Urinary bladder (tissue), 4 donors: ENCODE results near the gene SELENOO. TPM values are rescaled to one million over a fixed set of nuclear protein-coding genes. Genes with fewer than 3 reads are reported as not detected.
"Not testable (repeated sequence)": the region's sequence is repeated elsewhere in the genome, so short reads cannot be mapped to it uniquely, and the experiment has no call there.

Source experiments
- DNase-seq: peaks from one replicate; pipeline ENCODE4 v3.0.0-alpha.2; 2015; ENCODE audit errors: extremely low spot score
- H3K27ac ChIP-seq: one replicate; pipeline ENCODE4 v1.5.1; 2013; ENCODE audit warnings: low read depth, mild to moderate bottlenecking, moderate library complexity
- H3K36me3 ChIP-seq: one replicate; pipeline ENCODE4 v1.6.1; 2013; ENCODE audit warnings: mild to moderate bottlenecking, moderate library complexity; ENCODE audit not compliant: insufficient read depth
- H3K4me1 ChIP-seq: one replicate; pipeline ENCODE4 v1.6.1; 2013; ENCODE audit warnings: mild to moderate bottlenecking, moderate library complexity; ENCODE audit not compliant: insufficient read depth
- H3K4me3 ChIP-seq: one replicate; pipeline ENCODE4 v1.5.1; 2013; ENCODE audit warnings: low read depth, low read length
- WGBS: extraction: QIAGEN DNeasy Blood & Tissue Kit; methylation state at CpG from one replicate; pipeline ENCODE4 v1.1.7; 2013; 5-methylcytosine and 5-hydroxymethylcytosine counted together
- polyA plus RNA-seq: library from polyadenylated mRNA; stranded (reverse); fragments of 200-250 nt; gene quantifications from one replicate; pipeline ENCODE4 v1.2.3, GENCODE V29; 2013
- total RNA-seq: library from RNA; depleted of rRNA; stranded (reverse); fragments of >200 nt; gene quantifications from one replicate; pipeline ENCODE4 v1.2.3, GENCODE V29; 2014
- donor health status: healthy with polysubstance abuse.
- donor health status: healthy.

Gene SELENOO
- total and polyA plus RNA-seq, 2 donors: 9.5 to 23.0 TPM

DNA sequence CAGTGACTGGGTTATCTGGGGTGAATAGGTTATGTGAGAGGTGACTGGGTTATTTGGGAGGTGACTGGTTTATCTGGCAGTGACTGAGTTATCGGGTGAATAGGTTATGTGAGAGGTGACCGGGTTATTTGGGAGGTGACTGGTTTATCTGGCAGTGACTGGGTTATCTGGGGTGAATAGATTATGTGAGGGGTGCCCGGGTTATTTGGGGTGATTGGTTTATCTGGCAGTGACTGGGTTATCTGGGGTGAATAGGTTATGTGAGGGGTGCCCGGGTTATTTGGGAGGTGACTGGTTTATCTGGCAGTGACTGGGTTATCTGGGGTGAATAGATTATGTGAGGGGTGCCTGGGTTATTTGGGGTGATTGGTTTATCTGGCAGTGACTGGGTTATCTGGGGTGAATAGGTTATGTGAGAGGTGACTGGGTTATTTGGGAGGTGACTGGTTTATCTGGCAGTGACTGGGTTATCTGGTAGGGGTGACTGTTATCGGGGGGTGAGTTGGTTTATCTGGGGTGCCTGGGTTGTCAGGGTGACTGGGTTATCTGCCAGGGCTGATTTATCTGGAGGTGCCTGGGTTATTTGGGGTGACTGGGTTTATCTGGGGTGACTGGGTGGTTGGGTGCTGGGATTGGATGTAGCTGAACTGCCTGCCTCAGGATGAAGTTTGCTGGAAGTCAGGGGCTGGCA is 32.2 kb upstream of the SELENOO start:
- 77% methylated on average over 5 of the region's 5 CpGs for WGBS
- H3K4me3 ChIP-seq, H3K4me1 ChIP-seq, DNase-seq, H3K36me3 ChIP-seq, H3K27ac ChIP-seq: not testable (repeated sequence)

DNA sequence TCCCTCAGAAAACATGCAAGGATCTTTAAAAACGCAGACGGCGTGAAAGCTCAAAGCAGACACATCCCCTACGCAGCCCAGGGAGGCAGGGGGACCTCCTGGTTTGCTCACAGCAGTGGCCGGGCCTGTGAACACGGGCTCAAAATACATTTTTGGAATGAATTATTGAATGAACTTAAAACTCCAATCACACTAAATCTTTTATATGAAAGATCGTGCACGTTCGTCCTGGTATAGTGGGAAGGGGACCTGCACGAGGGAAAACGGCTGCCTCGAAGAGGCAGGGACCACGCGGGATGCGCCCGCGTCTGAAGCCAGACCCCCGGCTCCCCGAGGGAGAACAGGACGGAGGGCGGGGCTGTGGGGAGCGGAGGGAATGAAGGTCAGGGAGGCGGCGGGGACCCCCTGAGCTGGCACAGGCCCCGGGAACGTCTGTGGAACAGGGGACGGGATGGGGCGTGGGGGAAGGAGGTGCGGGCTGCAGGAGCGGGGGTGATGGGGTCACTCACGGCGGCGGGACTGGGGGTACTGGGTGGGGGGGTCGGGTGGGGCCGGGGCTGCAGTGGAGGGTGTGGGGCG is 31.5 kb upstream of the SELENOO start:
- Histone ChIP-seq H3K36me3 (no peaks in the 10 kb centered on the region), H3K4me1 (no peaks in the 10 kb centered on the region), H3K27ac (no peak overlapping the region), H3K4me3 (peak overlapping the region; percentile 65)
- 16% methylated on average over 36 of the region's 36 CpGs for WGBS
- DNase-seq: no peak

DNA sequence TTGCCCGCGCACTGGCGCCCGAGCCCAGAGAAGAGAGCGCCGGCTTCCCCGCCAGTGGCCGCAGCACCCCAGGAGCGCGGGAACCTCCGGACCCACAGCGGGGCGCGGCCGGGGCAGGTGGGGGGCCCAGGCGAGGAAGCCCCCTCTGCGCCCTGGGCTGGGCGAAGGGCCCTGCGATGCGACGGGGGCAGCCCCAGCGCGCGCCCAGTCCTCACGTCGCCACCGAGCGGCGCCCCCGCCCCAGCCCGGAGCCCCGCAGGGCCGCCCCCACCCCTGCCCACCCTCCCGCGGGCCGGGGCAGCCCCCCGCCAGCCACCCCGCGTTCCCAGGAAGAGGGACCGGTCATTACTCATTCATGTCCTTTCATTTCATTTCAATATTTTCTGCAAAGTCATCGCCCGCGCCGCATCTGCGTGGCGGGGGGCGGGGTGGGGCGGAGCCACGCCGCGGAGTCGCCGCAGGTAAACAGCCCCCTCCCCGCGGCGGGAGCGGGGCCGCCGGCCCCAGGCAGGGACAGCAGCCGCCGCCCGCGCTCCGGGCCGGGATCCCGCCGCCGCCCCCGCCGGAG is 31.0 kb upstream of the SELENOO start:
- no peak overlapping the region for H3K27ac ChIP-seq
- no peaks in the 10 kb centered on the region for H3K36me3 ChIP-seq
- 1% methylated on average over 70 of the region's 70 CpGs for WGBS
- H3K4me3 ChIP-seq: peak overlapping the region; percentile 65
- no peak for DNase-seq
- H3K4me1 ChIP-seq: no peaks in the 10 kb centered on the region

DNA sequence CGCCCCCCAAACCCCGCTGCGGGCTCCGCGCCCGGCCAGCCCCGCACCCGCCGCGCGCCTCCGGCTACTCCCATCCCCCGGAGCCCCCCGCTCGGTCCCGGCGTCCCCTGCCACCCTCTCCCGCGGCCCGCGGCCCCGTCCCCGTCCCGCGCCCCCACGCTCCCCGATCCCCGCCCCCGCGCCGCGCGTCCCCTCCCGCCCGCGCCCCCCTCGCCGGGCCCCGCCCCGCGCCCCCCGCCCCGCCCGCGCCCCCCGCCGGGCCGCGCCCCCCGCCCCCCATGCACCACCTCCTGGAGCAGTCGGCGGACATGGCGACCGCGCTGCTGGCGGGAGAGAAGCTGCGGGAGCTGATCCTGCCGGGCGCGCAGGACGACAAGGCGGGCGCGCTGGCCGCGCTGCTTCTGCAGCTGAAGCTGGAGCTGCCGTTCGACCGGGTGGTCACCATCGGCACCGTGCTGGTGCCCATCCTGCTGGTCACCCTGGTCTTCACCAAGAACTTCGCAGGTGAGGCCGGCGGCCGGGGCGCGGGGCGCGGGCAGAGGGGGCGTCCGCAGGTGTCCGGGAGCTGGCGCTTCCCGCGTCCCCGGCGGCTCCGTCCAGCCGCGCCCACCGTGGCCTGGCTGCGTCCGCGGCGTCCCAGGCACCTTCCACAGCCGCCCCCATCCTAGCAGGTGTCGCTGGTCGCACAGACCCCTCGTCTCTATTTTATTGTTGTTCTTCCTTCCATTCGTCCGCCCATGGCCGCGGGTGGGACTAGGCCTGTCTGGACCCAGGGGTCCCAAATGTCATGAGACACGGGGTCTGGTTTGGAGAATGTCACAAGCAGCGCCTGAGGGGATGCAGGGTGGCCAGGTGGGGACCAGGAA is 30.1 kb upstream of the SELENOO start, which contains the start of gene PANX2:
TSS of gene PANX2 (plus strand) at position 279 of the 866 bp plus-strand sequence. CDS start at position 279, 0 bp downstream.
- peak within 1 kb of the TSS; percentile 65 for H3K4me3 ChIP-seq
- no peaks in the 10 kb centered on the region for H3K4me1 ChIP-seq
- 9% methylated on average over 96 of the region's 105 CpGs for WGBS
- H3K27ac ChIP-seq: no peak within 1 kb of the TSS
- H3K36me3 ChIP-seq: no peaks in the 10 kb centered on the region
- DNase-seq: no peak

DNA sequence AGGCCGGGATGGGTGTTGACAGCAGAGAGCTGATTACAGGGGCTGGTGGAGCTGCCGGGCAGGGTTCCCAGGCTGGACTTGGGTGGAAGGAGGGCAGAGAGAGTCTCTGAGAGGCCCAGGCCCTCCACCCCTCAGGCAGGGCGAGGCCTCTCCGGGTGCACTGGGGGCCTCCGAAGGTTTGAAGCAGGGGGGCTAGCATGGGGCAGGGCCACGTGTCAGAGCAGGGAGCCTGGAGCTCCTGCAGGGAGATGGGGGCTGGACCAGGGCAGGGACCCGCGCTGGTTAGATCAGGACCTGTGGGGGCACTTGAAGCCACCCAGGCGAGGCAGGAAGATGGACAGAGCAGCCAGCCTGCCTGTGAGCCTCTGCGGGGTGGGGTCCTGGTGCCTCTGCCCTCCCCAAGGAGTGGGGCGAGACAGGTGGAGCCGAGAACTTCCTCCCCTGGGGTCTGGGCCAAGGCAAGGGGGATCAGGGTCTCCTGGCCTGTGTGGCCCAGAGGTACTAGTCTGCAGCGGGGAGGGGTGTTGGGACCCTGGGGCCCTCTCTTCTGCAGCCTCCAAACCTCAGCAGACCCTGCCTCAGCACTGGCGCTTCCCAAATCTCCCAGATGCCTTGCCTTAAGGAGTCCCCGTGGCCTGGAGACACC is 29.4 kb upstream of the SELENOO start:
- Histone ChIP-seq H3K27ac (no peak overlapping the region), H3K36me3 (no peaks in the 10 kb centered on the region), H3K4me1 (no peaks in the 10 kb centered on the region), H3K4me3 (no peak overlapping the region)
- 68% methylated on average over 15 of the region's 15 CpGs for WGBS
- no peak for DNase-seq

DNA sequence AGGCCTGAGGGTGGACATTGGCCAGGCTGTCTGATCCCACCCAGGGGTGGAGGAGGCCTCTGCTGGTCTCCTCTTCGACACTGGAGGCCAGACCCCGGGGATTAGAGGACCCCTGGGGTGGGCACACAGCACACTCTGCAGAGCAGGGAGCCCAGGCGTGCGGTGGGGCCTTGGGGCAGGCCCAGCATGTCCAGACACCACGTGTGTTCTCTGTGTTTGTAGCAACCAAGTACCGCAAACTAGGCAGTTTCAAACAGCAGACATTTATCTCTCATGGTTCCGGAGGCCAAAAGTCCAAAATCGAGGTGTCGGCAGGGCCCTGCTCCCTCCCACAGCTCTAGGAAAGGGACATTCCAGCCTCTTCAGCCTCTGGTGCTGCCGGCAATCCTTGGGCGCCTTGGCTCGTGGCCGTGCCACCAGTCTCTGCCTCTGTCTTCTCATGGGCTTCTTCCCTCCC is 28.8 kb upstream of the SELENOO start:
- 73% methylated on average over 13 of the region's 13 CpGs for WGBS
- no peaks in the 10 kb centered on the region for H3K4me1 ChIP-seq
- DNase-seq: no peak
- H3K36me3 ChIP-seq: no peaks in the 10 kb centered on the region
- H3K4me3 ChIP-seq: no peak overlapping the region
- no peak overlapping the region for H3K27ac ChIP-seq

DNA sequence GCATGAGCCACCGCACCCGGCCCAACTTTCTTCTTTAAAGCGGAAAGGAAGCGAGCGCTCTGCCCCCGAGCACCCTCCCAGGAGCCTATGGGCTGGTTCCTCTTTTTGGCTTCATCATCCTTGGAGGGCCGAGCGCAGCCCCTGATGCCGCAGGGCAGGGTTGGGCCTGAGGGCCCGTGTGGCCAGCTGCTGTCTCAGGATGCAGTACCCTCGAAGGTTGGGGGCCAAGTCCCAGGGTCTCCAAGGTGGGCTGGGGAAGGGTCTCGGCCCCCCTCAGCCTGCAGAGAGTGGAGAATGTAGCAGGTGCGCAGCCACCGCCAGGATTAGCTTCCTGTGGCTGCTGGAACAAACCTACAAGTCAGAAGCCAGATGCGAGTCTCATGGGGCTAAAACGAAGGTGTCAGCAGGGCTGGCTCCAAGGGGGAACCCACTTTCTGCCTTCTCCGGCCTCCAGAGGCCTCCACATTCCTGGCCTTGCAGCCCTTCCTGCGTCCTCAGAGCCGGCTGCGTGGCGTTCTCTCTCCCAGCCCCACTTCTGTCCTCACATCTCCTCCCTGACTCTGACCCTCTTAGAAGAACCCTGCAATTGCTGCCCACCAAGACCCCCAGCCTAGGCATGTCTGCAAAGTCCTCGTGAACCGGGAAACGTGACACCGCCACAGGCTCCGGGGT is 27.4 kb upstream of the SELENOO start:
- Histone ChIP-seq H3K4me3 (no peak overlapping the region), H3K36me3 (no peaks in the 10 kb centered on the region), H3K27ac (no peak overlapping the region), H3K4me1 (no peaks in the 10 kb centered on the region)
- DNase-seq: no peak
- 84% methylated on average over 26 of the region's 26 CpGs for WGBS

DNA sequence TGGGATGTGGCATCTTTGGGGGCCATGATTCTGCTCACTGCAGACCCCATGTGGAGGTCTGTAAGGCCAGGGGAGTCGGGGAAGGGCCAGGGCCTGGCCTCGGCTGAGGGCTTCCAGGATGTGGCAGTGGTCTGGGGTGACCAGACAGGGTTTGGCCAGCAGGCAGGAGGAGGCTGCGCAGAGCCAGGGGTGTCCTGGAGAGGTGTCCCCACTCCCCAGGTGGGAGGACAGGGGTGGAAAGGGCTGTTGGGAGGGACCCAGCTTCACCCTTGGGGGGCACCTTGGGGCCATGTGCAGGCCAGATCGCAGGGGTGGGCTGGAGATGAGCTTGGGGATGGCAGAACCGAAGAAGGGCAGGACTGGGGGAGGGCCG is 26.8 kb upstream of the SELENOO start:
- no peaks in the 10 kb centered on the region for H3K4me1 ChIP-seq
- DNase-seq: no peak
- no peak overlapping the region for H3K4me3 ChIP-seq
- H3K27ac ChIP-seq: no peak overlapping the region
- no peaks in the 10 kb centered on the region for H3K36me3 ChIP-seq
- WGBS: 93% methylated on average over 6 of the region's 6 CpGs

DNA sequence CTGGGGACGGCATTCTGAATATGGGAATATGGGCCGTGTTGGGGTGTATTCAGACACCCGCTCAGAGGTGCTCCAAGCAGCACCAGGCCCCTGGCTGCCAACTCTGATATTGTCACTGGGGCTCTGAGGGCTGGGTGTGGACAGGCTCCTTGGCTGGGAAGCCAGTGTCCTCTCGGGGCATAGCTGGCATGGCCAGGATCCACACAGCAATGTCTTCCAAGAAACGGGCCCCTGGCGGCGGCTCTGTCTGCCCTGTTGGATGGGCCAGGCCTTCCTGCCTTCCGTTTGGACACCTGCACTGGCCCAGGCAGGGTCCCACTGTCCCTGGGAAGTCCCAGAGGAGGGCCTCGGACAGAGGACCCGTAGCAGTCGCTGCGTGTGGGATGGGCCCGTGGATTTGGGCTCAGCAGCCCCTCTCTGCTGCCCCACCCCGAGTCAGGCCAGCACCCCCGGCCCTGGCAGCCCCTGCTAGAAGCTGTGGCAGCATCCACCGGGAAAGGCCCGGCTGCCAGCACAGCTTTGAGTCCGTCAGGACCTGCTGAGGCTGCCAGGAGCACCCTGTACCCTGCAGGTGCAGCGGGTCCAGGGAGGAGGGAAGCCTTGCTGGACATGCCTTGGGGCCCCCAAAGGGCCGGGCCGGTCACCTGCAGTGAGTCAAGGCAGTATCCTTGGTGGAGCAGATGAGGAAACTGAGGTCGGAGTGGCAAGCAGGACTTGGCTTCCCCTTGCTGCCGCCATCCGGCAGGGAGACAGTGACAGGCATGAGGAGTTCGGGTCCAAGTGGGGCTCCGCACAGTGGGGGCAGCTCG is 26.2 kb upstream of the SELENOO start:
- DNase-seq: no peak
- Histone ChIP-seq H3K4me1 (no peaks in the 10 kb centered on the region), H3K27ac (no peak overlapping the region), H3K36me3 (no peaks in the 10 kb centered on the region), H3K4me3 (no peak overlapping the region)
- WGBS: 87% methylated on average over 27 of the region's 27 CpGs

DNA sequence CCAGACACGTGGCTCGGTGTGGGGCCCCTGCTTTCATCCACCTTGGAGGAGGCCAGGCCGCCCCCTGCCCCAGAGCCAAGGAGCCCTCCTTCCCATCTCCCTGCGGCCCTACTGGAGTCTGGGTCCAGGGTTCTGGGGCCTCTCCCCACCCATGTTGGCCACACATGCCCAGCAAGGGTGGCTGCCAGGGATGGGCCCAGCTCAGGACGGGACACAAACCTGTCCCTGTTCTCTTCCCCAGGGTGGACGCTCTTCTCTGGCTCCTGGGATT is 25.7 kb upstream of the SELENOO start:
- no peaks in the 10 kb centered on the region for H3K4me1 ChIP-seq
- no peak overlapping the region for H3K4me3 ChIP-seq
- no peaks in the 10 kb centered on the region for H3K36me3 ChIP-seq
- H3K27ac ChIP-seq: no peak overlapping the region
- 93% methylated on average over 6 of the region's 6 CpGs for WGBS
- DNase-seq: no peak

DNA sequence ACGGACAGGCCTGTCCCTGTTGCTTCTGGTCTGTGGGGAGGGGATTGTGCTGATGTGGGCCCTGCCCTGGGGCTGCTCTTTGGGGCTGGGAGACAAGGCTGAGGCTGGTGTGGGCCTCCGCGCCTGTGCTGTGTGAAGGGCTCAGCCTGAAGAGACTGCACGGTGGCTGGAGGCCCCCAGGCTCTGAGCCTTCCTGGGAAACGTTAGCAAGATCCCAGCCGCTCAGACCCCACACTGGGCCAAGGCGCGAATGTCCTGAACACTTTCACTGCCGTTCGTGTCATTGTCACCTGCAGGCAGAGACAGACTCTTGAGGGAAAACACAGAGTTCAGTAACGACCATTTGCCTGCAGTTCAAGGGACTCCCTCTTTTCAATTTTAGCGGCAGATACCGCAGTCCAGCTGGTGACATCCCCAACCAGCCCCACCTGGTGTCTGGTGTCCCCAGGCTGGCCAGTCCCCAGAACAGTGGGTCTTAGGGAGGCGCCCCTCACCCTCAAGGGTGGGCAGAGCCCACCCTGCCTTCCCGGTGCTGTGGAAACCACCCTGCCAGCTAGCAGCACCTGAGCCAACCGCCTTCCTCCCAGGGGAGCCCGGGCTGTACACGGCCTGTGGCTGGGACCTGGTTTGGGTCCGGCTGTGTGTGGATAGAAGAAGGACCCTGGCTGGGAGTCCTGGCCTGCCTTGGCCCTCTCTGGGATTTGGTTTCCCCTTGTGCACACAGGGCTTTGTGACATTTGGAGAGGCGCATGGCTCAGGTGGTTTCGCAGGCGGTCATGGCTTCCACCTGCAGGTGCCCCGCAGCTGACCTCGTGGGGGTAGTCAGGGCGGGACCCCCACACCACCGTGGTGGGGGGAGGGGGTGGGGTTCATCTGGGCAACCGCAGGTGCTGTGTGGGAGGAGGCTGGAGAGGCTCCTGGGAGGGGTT is 24.6 kb upstream of the SELENOO start:
- 79% methylated on average over 27 of the region's 27 CpGs for WGBS

More for the DNA sequence above, 24.6 kb upstream of the SELENOO start:
- DNase-seq: no peak
- Histone ChIP-seq H3K36me3 (no peaks in the 10 kb centered on the region), H3K4me3 (no peak overlapping the region), H3K27ac (no peak overlapping the region), H3K4me1 (no peaks in the 10 kb centered on the region)
